Measurements from ENCODE around the gene EEFSEC. TPM values are rescaled to one million over a fixed set of nuclear protein-coding genes. Genes with fewer than 3 reads are reported as not detected.

Gene EEFSEC
- total RNA-seq, 1 experiment from 2014 or later, result 9.5 TPM

GRCh38 chr3:128379367-128380160 lies 226.3 kb downstream of the EEFSEC start:
- no peaks in the 10 kb centered on the region for H3K23me2 ChIP-seq (ENCODE audit: insufficient read length, low read depth, low read length, poor library complexity, severe bottlenecking)
- H3K36me3 Mint-ChIP-seq (ENCODE audit: insufficient read depth in 1 of 3, low read depth in 3 of 3), result no peaks in the 10 kb centered on the region
- no peak overlapping the region for H3K18ac ChIP-seq (ENCODE audit: insufficient read length, low read depth, low read length)
- no peak overlapping the region for H3K27ac ChIP-seq (ENCODE audit: insufficient read length, low read depth, low read length)
- no peaks in the 10 kb centered on the region for H3K9me3 ChIP-seq (ENCODE audit: control insufficient read depth, low read depth, low read length)
- H2BK120ac ChIP-seq (ENCODE audit: low read depth, low read length, poor library complexity, severe bottlenecking), result no peak overlapping the region
- no peaks in the 10 kb centered on the region for H3K27me3 Mint-ChIP-seq (ENCODE audit: low read depth)
- no peak overlapping the region for H3K23ac ChIP-seq (ENCODE audit: insufficient read length, low read depth, low read length)
- H3K4me2 ChIP-seq (ENCODE audit: insufficient read depth, insufficient read length, low read length), result no peak overlapping the region
- H3K4me1 ChIP-seq (ENCODE audit: insufficient read depth, low read length), result no peaks in the 10 kb centered on the region
- DNase-seq, result no peak
- no peak for TF ChIP-seq CTCF (conservative IDR thresholded peaks at IDR 0.05)
- H3K9me3 Mint-ChIP-seq, result no peaks in the 10 kb centered on the region
- H2BK5ac ChIP-seq (ENCODE audit: insufficient read length, low read length), result no peak overlapping the region
- H3K4ac ChIP-seq (ENCODE audit: low read depth, low read length), result no peak overlapping the region
- no peak overlapping the region for H3K56ac ChIP-seq (ENCODE audit: insufficient read length, low read depth, low read length)
- no peak overlapping the region for H2BK12ac ChIP-seq (ENCODE audit: insufficient read length, low read depth, low read length)
- no peak overlapping the region for H3K9ac ChIP-seq (ENCODE audit: extremely low read depth, insufficient read length, low read length)
- no peak overlapping the region for H2AK5ac ChIP-seq (ENCODE audit: insufficient read length, low read length)
- no peak overlapping the region for H4K5ac ChIP-seq (ENCODE audit: insufficient read length, low read depth, low read length)
- no peak overlapping the region for H4K91ac ChIP-seq (ENCODE audit: insufficient read length, low read depth, low read length)
- no peak overlapping the region for H4K8ac ChIP-seq (replicated peaks; ENCODE audit: insufficient read length, low read depth, low read length)
- H3K14ac ChIP-seq (ENCODE audit: insufficient read depth, low read length), result no peak overlapping the region
- no CpG with 5 or more reads among the region's 12 CpGs for WGBS (ENCODE audit: extremely low coverage, insufficient read length, low lambda C conversion rate)
- H3K79me1 ChIP-seq (ENCODE audit: insufficient read depth, low read depth, low read length, poor library complexity, severe bottlenecking), result no peaks in the 10 kb centered on the region
- H3T11ph ChIP-seq (ENCODE audit: low read length), result no peak overlapping the region
- no peaks in the 10 kb centered on the region for H4K20me1 ChIP-seq (ENCODE audit: control insufficient read depth, insufficient read depth, insufficient read length)
- H3K27me3 ChIP-seq (ENCODE audit: insufficient read depth, low read length), result no peaks in the 10 kb centered on the region
- no peaks in the 10 kb centered on the region for H3K79me2 ChIP-seq (ENCODE audit: insufficient read depth, low read length)
- peaks cover 4 to 5% of the 10 kb centered on the region in 2 experiments for H3K4me1 Mint-ChIP-seq
- no peak overlapping the region for H2AFZ ChIP-seq (ENCODE audit: low read length)
- H2BK15ac ChIP-seq (ENCODE audit: low read depth, low read length), result no peak overlapping the region
- no peak overlapping the region for H3K4me3 Mint-ChIP-seq
- no peak overlapping the region for H3K27ac Mint-ChIP-seq
- H2BK20ac ChIP-seq (ENCODE audit: low read depth, low read length, poor library complexity, severe bottlenecking), result no peak overlapping the region
